HG03097 (cell line): Measurements from ENCODE around the gene SNRPN.
"Not testable (repeated sequence)": the region's sequence is repeated elsewhere in the genome, so short reads cannot be mapped to it uniquely, and the experiment has no call there.

Experiments used
- ATAC-seq: cut with Tn5 transposase; IDR thresholded peaks from one replicate; pipeline ENCODE4 v1.9.1; 2021; ENCODE audit not compliant: unreplicated experiment, low FRiP score

SNRPN gene

DNA sequence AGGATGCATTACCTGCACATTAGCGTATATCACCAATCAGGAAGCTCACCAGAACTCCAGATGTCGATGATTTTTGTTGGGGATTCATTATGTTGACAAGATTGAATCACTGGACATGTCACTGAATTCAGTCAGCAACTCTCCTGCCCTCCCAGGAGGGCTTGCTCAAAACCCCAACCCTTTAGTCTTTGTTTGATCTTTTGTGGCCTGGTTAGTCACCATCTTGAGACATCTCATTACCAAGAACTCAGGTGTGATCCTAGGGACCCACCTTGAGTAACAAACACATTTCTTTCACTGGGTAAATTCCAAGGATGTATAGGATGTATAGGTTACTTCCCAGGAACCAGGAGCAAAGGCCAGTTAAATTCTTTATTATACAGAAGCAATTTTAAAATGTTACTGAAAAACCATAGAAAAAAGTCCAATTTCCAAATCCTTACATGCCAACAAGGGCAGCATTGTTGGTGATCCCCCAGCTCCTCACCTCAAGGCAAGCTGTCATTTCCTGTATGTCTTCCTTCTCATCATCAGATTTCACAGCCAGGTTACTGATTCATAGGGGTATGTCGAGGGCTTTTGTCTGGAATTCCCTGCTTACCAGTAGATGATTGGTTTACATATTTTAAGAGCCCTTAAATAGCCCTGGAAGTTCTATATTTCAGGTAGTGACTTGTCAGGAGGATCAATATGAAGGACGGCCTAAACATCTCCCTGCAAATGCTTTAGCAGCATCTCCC is 11.7 kb downstream of the SNRPN start:
- ATAC-seq, result no peak

DNA sequence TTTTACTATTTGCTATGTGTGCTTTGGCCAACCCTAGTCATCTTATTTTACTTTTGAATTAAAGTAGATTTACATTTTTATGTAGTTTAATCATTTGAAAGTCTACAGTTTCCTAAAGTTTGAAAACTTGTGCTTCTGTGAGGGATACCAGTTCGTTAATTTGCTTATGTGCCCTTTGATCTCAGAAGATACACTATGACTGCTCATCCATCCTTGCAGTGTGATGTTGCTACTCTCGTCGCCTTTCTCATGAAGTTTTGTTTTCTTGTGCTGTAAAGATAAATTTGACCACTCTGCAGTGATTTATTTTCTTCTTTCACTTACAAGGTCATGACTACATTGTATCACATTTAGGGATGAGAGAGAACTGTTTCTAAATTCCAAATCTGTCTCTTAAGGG is 16.3 kb downstream of the SNRPN start:
- no peak for ATAC-seq

DNA sequence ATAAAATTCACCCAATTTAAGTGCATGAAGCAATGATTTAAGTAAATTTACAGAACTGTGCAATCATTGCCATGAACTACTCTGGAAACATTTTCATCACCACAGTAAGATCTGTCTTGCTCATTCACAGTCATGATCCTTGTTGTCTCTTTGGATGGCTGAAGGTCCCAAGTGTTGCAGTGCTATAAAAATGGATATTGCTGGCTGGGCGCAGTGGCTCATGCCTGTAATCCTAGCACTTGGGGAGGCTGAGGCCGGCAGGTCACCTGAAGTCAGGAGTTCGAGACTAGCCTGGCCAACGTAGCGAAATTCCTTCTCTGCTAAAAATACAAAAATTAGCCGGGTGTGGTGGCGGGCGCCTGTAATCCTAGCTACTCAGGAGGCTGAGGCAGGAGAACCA is 17.0 kb downstream of the SNRPN start:
- no peak for ATAC-seq

DNA sequence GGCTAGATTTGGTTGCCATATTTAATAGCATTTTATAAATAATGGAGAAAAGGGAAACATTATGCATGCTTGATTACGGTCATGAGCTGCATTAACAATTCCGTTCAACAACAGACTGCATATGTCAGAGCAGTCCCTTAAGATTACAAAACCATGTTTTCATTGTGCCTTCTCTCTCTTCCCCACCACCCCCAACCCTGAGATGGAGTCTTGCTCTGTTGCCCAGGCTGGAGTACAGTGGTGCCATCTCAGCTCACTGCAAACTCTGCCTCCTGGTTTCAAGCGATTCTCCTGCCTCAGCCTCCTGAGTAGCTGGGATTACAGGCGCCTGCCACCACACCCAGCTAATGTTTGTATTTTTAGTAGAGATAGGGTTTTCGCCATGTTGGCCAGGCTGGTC is 17.9 kb downstream of the SNRPN start:
- not testable (repeated sequence) for ATAC-seq

DNA sequence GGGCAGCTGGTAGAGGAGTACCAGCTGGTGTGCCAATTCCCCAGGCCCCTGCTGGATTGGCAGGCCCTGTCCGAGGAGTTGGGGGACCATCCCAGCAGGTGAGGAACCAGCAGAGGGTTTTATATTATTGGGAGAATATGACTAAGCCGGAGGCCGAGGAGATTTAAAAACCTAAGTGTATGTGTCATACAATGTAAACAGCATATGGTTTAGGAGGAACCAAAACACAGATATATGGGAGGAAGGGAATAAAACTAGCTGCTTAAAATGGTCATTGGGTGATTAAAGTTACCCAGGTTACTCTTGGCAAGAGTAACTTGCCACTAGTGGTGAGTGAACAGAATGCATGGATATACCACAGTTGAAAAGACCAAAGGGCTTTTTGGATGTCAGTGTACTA is 22.1 kb downstream of the SNRPN start:
- no peak for ATAC-seq

DNA sequence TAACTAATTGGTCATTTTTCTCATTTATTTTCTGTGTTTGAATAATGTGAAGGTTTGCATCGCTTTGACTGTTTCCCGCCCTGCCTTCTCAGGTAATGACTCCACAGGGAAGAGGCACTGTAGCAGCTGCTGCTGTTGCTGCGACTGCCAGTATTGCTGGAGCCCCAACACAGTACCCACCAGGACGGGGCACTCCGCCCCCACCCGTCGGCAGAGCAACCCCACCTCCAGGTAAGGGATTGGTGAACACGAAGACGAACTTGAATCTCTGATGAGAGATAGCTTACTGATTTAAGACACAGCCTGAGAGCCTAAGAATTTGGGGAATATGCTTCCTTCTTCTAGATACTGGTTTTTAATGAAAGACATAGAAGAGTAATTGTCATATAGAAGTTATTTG is 22.9 kb downstream of the SNRPN start:
- ATAC-seq, result no peak

DNA sequence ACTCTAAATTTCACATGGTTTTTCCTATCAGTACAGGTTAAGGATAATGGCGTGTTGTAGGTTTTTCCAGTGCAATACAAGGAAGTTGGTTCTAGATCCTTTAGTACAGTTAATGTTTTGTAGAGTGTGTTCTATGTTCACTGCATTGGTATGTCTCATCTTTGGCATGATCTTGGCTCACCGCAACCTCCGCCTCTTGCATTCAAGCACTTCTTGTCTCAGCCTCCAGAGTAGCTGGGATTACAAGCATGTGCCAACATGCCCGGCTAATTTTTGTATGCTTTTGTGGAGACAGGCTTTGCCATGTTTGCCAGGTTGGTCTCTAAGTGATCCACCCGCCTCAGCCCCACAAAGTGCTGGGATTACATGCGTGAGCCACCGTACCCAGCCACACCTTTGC is 30.4 kb downstream of the SNRPN start:
- no peak for ATAC-seq

DNA sequence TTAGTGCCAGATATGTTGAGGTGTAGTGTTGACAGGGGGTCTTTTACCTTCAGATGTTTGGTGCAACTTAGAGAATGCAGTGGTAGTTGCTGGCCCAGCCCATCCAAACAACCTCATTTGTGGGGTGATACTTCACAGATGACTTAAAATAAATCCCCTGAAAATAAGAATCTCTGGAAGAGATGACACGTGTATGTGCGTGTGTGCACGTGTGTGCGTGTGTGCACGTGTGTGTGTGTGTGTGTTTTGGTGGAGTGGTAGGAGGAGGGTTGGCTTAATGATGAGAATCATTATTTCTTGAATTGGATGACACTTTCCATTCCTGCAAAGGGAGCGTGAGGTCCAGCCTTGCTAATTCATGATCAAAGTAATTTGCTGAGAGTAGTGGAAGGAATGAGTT is 31.9 kb downstream of the SNRPN start:
- no peak for ATAC-seq

DNA sequence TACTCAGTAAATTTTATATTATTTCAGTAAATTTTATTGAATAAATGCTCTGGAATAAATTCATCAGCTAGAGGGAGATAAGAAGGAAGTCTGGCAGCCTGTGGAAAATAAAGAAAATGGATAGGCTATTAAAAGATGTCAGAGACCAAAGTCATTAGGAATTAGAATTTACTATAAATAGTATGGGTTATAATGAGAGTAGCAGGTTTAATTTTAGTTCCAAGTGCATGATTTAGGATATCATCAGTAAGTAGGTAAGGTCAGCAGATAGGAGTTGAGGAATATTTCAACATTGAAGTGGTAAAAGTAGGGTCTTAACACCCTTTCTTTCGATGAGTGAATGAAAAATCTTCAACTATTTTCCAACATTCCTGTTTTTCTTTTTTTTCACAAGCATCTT is 64.6 kb downstream of the SNRPN start:
- no peak for ATAC-seq

DNA sequence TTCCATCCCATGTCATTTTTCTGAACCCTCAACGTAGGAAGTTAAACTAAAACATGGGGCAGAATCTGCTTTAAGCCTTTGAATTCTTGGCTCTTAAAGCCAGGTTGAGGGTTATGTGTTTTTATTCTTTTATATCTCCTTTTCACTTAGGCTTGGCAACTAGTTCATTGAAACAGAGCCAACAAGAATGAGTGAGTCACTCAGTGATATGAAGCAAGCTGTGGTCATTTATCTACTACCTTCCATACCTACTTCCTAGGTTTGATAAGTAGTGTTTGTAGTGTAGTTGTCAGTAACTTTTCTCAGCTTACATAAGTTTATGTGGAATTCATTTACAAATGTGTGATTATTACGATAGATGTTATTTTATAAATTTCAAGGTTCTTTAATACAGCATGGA is 67.4 kb downstream of the SNRPN start:
- ATAC-seq, result no peak
